ENCODE data around the gene GNAQ. TPM values are rescaled to one million over a fixed set of nuclear protein-coding genes. Genes with fewer than 3 reads are reported as not detected.

Gene GNAQ
- polyA plus RNA-seq, 1 of the 3 experiments (the other 2 are of a cell fraction) = 20.9 TPM

- TF ChIP-seq PBX3 (IDR thresholded peaks at IDR 0.05) (peak; percentile 72), JUND (IDR thresholded peaks at IDR 0.05) (peak; percentile 62), TAF1 (IDR thresholded peaks at IDR 0.05; ENCODE audit: borderline replicate concordance, low read depth, low read length) (no peak), MXI1 (IDR thresholded peaks at IDR 0.05; ENCODE audit: low read depth, low read length) (no peak)
These were observed 131.8 kb downstream of the GNAQ start (continued) for GRCh38 chr9:77899679-77900354.

- no peak for DNase-seq
- Histone ChIP-seq H3K36me3 (replicated peaks in 1 of 2; ENCODE audit: control insufficient read depth in 1 of 2, insufficient read depth in 2 of 2, low read length in 1 of 2) (peaks cover 0 to 5% of the 10 kb centered on the region in 2 experiments), H3K27me3 (ENCODE audit: insufficient read depth) (no peaks in the 10 kb centered on the region), H3K4me3 (ENCODE audit: low read depth in 2 of 2, low read length in 1 of 2) (no peak overlapping the region), H3K4me2 (no peak overlapping the region), H4K20me1 (ENCODE audit: insufficient read depth) (peaks cover 21% of the 10 kb centered on the region), H3K9me2 (no peaks in the 10 kb centered on the region), H3K4me1 (ENCODE audit: control insufficient read depth in 1 of 2, insufficient read depth in 2 of 2, low read depth in 1 of 2, low read length in 1 of 2) (peaks cover 27 to 32% of the 10 kb centered on the region in 2 experiments; a peak in 3 of 4 replicates), H3K9ac (no peak overlapping the region), H3F3A (replicated peaks; ENCODE audit: insufficient read depth) (peaks cover 15% of the 10 kb centered on the region), H3K79me2 (ENCODE audit: insufficient read depth) (peaks cover 33% of the 10 kb centered on the region), H2AFZ (ENCODE audit: low read depth) (no peak overlapping the region), H3K27ac (ENCODE audit: low read depth in 2 of 2, low read length in 1 of 2) (no peak overlapping the region), H3K9me3 (no peaks in the 10 kb centered on the region)
- ChIA-PET POLR2A (no interaction called here), CTCF (no interaction called here)
- 87% methylated on average over 3 of the region's 3 CpGs for whole genome bisulfite sequencing (ENCODE audit: low lambda C conversion rate)
- no peak for TF ChIP-seq RCOR1 (IDR thresholded peaks at IDR 0.05; ENCODE audit: low read length)
- no peak; the same call in 1 of the 2 replicates for TF ChIP-seq NFIC (IDR thresholded peaks at IDR 0.05; ENCODE audit: borderline replicate concordance)
- no peak for TF ChIP-seq USF1 (IDR thresholded peaks at IDR 0.05; ENCODE audit: borderline replicate concordance, low read depth)
- TF ChIP-seq FOSL2 (IDR thresholded peaks at IDR 0.05; ENCODE audit: borderline replicate concordance, low read depth) = no peak
- no peak for TF ChIP-seq NRF1 (IDR thresholded peaks at IDR 0.05; ENCODE audit: low read depth, low read length)
- TF ChIP-seq SIN3A (IDR thresholded peaks at IDR 0.05; ENCODE audit: borderline replicate concordance, low read depth, low read length) = no peak
- TF ChIP-seq TAF1 (IDR thresholded peaks at IDR 0.05; ENCODE audit: borderline replicate concordance, low read depth, low read length) = no peak
- no peak for TF ChIP-seq ELF1 (IDR thresholded peaks at IDR 0.05)
- no peak for TF ChIP-seq GATA2 (CRISPR knock-in tag; IDR thresholded peaks at IDR 0.05)
- TF ChIP-seq USF2 (IDR thresholded peaks at IDR 0.05; ENCODE audit: borderline replicate concordance, low read depth, low read length) = no peak
- TF ChIP-seq IRF3 (IDR thresholded peaks at IDR 0.05; ENCODE audit: low read depth, low read length) = no peak
- no peak for TF ChIP-seq RXRA (IDR thresholded peaks at IDR 0.05; ENCODE audit: borderline replicate concordance, low read depth)
- TF ChIP-seq FOXM1 (IDR thresholded peaks at IDR 0.05; ENCODE audit: low read depth) = no peak
- TF ChIP-seq RFX5 (IDR thresholded peaks at IDR 0.05; ENCODE audit: low read length) = no peak
These were observed 132.7 kb downstream of the GNAQ start for GRCh38 chr9:77898864-77899263.

Measured in SK-N-SH (cell line).